Brain microvascular endothelial cell (primary cell): ENCODE data around the gene CFL1.

Experiments used
- DNase-seq: peaks from one replicate; pipeline ENCODE4 v3.0.0-alpha.2; 2020
- H3K27ac ChIP-seq: fragments of 250-450 bp; sonication (Bioruptor Pico); 2 replicates; pipeline ENCODE4 v1.5.1; 2020; ENCODE audit warnings: mild to moderate bottlenecking, moderate library complexity
- H3K27me3 ChIP-seq: fragments of 250-450 bp; sonication (Bioruptor Pico); replicated peaks from 2 replicates; pipeline ENCODE4 v1.5.1; 2020; ENCODE audit warnings: mild to moderate bottlenecking
- H3K36me3 ChIP-seq: fragments of 250-450 bp; sonication (Bioruptor Pico); replicated peaks from 2 replicates; pipeline ENCODE4 v1.5.1; 2020; ENCODE audit warnings: mild to moderate bottlenecking
- H3K4me3 ChIP-seq: 2 replicates; pipeline ENCODE4 v1.5.1; 2011; ENCODE audit warnings: low read depth, mild to moderate bottlenecking, control low read depth, low read length, moderate library complexity
- in situ Hi-C: cut with HindIII; loops from 2 replicates; pipeline ENCODE4 v1.10.0; 2017; ENCODE audit warnings: low sequenced_read_pairs, low pct_ligation_motif_present
- TF ChIP-seq, protein P1 (sequence below): IDR thresholded peaks from 2 replicates; pipeline ENCODE4 v1.5.1; 2011; ENCODE audit warnings: low read depth, mild to moderate bottlenecking, moderate library complexity, low read length, control low read depth, inconsistent platforms; ENCODE audit errors: missing control alignments

The CFL1 gene

DNA sequence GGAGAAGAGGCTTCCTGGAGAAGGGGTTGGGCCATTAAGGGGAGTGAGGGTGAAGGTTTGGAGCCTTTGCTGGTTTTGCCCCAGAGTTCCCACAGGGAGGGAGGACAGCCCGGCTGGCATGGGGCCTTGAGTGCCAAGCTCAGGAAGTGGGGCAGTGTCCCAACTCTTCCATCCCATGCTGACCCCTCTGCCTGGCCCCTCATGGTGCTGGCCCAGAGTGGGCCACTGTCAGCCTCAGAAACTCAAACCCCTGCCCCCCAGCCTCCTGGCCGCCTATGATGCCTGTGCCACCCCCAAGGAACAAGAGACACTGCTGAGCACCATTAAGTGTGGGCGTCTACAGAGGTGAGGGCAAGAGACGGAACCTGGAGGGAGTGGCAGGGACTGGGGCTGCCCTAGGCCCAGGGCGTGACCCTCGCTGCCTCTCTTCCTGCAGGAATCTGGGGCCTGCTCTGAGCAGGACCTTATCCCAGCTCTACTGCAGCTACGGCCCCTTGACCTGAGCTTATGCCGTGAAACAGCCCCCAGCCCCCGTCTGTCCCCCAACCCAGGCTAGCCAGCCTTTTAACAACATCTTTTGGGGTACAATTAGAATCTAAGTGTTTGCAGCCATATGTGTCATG, 7.7 kb upstream of the CFL1 start:
- no peaks in the 10 kb centered on the region for H3K27me3 ChIP-seq
- in situ Hi-C loops = no loop called here
- H3K27ac ChIP-seq = no peak overlapping the region
- DNase-seq = no peak
- TF ChIP-seq, protein P1, sequence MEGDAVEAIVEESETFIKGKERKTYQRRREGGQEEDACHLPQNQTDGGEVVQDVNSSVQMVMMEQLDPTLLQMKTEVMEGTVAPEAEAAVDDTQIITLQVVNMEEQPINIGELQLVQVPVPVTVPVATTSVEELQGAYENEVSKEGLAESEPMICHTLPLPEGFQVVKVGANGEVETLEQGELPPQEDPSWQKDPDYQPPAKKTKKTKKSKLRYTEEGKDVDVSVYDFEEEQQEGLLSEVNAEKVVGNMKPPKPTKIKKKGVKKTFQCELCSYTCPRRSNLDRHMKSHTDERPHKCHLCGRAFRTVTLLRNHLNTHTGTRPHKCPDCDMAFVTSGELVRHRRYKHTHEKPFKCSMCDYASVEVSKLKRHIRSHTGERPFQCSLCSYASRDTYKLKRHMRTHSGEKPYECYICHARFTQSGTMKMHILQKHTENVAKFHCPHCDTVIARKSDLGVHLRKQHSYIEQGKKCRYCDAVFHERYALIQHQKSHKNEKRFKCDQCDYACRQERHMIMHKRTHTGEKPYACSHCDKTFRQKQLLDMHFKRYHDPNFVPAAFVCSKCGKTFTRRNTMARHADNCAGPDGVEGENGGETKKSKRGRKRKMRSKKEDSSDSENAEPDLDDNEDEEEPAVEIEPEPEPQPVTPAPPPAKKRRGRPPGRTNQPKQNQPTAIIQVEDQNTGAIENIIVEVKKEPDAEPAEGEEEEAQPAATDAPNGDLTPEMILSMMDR = no peak
- peaks cover 77% of the 10 kb centered on the region for H3K36me3 ChIP-seq
- H3K4me3 ChIP-seq = no peak overlapping the region

DNA sequence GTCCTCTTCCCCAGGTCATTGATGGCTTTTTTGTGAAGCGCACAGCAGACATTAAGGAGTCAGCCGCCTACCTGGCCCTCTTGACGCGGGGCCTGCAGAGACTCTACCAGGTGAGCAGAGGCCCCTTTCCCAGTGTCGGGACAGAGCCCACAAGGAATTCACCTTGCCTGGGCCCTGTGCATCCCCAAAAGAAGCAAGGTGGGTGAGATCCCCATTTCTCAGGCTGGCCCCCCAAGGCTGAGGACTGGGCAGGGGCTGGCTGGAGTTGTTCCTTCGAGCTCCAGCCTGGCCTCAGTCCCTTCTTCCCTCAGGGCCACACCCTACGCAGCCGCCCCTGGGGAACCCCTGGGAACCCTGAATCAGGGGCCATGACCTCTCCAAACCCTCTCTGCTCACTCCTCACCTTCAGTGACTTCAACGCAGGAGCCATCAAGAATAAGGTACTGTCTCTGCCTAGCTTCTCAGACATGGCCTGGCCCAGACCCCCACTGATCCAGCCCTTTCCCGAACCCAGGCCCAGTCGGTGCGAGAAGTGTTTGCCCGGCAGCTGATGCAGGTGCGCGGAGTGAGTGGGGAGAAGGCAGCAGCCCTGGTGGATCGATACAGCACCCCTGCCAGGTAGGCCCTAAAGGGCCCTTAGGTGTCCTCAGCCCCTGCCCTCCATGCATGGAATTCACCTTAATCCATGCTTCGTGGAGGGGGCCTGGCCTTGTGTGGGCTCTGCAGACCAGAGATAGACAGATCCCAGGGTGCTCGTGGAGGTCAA, 6.9 kb upstream of the CFL1 start:
- peaks cover 72% of the 10 kb centered on the region for H3K36me3 ChIP-seq
- H3K27me3 ChIP-seq = no peaks in the 10 kb centered on the region
- H3K4me3 ChIP-seq = no peak overlapping the region
- DNase-seq = no peak
- in situ Hi-C loops = no loop called here
- no peak overlapping the region for H3K27ac ChIP-seq
- TF ChIP-seq, protein P1 = no peak

DNA sequence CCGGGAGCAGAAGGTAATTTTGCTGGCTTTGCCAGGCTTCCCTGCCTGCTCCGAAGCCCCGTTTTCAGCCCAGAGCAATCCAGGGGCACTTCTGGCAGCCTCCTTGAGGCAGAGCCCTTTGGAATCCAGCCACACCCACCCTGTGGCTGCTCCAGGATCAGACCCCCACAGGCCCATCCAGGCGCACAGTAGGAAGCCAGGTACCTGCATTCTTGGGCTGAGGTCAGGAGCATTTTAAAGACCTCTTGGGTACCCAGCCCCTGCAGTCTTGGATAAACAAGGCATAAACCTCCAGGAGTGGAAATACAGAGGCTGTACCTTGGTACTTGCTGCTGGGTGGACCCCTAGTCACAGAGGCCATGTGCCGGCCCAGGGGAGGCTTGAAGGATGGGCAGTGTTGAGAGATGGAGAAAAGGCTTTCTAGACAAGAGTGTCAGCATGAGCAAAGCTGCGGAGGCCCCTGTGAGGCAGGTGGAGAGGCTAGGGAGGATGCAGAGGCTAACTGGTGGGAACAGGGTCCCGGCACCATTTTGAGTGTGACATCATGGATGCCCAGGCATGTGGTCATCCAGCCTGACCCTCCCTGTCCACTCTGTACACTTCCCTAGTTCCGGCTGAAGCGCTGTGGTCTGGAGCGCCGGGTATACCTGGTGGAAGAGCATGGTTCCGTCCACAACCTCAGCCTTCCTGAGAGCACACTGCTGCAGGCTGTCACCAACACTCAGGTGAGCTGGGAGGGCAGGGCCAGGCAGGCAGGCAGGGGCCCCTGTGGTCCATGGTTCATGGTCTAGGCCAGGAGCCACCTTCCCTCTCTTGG, 6.1 kb upstream of the CFL1 start:
- Histone ChIP-seq H3K27ac (no peak overlapping the region), H3K36me3 (peaks cover 64% of the 10 kb centered on the region), H3K4me3 (no peak overlapping the region), H3K27me3 (no peaks in the 10 kb centered on the region)
- no peak for DNase-seq
- in situ Hi-C loops = no loop called here
- TF ChIP-seq, protein P1 = no peak

DNA sequence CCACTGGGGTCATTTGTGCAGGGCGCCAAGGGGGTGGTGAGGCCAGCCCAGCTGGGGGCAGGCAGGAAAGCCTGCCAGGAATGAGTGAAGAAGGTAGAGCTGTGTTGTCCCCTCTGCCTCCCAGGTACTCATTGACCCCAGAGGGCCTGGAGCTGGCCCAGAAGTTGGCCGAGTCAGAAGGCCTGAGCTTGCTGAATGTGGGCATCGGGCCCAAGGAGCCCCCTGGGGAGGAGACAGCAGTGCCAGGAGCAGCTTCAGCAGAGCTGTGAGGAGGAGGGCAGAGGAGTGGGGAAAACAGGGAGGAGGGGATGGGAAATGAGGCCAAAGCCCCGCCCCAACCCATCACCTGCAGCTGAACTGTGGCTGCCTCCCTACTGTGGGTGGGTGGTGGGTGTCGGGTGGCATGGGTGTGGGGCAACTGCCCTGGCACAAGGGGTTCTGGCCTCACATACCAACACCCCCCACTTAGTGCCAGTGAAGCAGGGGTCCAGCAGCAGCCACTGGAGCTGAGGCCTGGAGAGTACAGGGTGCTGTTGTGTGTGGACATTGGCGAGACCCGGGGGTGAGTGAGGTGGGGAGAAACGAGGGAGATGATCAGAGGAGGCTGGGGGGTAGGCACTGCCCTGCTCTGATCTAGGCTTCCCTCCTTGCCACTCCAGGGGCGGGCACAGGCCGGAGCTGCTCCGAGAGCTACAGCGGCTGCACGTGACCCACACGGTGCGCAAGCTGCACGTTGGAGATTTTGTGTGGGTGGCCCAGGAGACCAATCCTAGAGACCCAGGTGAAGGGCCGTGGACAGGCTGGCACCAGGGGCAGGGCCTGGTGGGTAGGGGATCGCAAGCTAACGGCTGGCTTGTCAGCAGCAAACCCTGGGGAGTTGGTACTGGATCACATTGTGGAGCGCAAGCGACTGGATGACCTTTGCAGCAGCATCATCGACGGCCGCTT, 5.2 kb upstream of the CFL1 start:
- TF ChIP-seq, protein P1 = no peak
- Histone ChIP-seq H3K27me3 (no peaks in the 10 kb centered on the region), H3K27ac (no peak overlapping the region), H3K4me3 (no peak overlapping the region), H3K36me3 (peaks cover 55% of the 10 kb centered on the region)
- in situ Hi-C loops = no loop called here
- no peak for DNase-seq

DNA sequence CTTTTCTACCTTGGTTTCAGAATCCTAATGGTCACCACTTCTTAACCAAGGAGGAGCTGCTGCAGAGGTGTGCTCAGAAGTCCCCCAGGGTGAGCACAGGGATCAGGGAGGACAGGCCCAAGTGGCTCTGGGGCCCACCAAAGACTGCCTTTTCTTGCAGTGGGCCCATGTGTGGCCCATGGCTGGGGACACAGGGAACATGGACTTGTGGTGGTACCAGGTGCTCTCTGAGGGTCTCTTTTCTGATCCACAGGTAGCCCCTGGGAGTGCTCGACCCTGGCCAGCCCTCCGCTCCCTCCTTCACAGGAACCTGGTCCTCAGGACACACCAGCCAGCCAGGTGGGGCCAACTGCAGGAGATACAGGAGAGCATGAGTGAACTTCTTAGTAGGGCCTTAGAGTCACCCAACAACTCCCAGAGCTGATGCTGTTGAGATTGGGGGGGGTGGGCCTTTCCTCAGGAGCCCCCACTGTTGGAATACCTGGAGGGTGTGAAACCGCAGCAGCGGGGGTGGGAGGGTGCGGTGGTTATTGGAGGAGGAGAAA, 4.3 kb upstream of the CFL1 start:
- no peak for DNase-seq
- Histone ChIP-seq H3K36me3 (peaks cover 47% of the 10 kb centered on the region), H3K27me3 (no peaks in the 10 kb centered on the region), H3K4me3 (no peak overlapping the region), H3K27ac (no peak overlapping the region)
- in situ Hi-C loops = no loop called here
- TF ChIP-seq, protein P1 = no peak
